Stimulated activated CD4-positive, alpha-beta T cell treated with anti-CD3 and anti-CD28 coated beads, TNF-alpha, amount 100 ng/mL, for 1 hour (primary cell): Measurements from ENCODE around the gene ADARB2.
"Not testable (repeated sequence)": the region's sequence is repeated elsewhere in the genome, so short reads cannot be mapped to it uniquely, and the experiment has no call there.

Experiments
- DNase-seq, 3 donors: peaks; one replicate each; pipeline ENCODE4 v3.0.0-alpha.2; 2020; ENCODE audit warnings: low read depth in 3 of 3, low spot score in 1 of 3

The ADARB2 gene

DNA sequence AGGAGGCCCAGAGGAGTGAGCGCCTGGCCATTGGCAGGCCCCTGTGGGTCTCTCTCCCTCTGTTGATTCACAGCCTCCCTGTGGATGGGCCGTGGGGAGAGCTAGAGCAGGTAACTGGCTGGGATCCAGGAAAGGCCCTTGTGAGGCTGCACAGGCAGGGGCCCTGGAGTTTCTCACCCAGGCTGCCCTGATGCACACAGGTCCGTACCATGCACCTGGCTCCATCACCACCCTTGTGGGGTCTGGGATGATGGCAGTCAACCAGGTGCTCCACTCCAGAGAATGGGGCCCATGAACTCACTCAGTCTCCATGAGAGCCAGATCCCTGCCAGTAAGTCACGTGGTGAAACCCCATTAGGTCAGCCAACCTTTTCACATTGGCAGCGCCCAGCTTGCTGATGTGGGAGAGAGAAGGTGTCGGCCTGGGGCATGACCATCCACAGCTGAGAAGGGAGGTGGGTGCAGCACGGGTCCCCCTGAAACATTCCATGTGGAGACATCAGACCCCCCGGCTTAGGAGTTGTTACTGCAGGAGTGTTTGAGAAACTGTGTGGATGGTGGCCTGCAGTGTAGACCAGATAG is 320.8 kb downstream of the ADARB2 start:
- DNase-seq, result no peak

DNA sequence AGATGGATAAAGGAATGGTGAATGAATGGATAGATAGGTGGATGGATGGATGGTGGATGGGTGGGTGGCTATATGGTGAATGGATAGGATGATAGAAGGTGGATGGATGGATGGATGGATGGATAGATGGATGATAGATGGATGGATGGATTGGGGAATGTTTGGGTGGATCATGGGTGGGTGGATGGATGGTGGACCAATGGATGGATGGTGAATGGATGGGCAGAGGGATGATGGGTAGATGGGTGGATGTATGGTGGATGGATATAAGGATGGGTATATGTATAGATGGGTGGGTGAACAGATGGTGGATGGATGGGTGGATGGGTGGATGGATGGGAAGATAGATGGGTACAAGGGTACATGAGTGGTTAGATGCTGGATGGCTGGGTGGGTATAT is 322.4 kb downstream of the ADARB2 start:
- DNase-seq, result no peak

GRCh38 chr10:1414346-1414745 is 323.0 kb downstream of the ADARB2 start:
- DNase-seq, result not testable (repeated sequence)

DNA sequence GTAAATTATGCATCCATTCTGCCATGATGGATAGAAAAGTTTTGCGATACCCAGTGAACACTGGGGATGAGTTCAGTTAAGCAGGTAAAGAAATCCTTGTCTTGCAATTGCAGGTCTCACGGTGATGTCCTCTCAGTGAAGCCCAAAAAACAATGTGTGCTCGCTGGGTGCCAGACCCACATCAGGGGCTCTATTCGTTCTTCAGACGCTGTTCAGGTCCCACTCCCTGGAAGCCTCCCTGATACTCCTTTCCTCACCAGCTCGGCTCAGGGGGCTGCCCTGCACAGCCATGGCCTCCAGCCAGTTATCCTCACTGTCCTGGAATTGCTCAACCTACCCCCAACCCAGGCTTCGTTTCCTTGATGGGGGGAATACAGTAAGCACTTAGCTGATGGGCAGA is 323.5 kb downstream of the ADARB2 start:
- no peak for DNase-seq

GRCh38 chr10:1413256-1413655 is 324.1 kb downstream of the ADARB2 start:
- DNase-seq, result no peak

GRCh38 chr10:1412531-1413189 is 324.7 kb downstream of the ADARB2 start:
- no peak for DNase-seq

GRCh38 chr10:1411956-1412355 is 325.4 kb downstream of the ADARB2 start:
- no peak for DNase-seq

- no peak for DNase-seq
These were observed 325.9 kb downstream of the ADARB2 start for GRCh38 chr10:1411451-1411850.

DNA sequence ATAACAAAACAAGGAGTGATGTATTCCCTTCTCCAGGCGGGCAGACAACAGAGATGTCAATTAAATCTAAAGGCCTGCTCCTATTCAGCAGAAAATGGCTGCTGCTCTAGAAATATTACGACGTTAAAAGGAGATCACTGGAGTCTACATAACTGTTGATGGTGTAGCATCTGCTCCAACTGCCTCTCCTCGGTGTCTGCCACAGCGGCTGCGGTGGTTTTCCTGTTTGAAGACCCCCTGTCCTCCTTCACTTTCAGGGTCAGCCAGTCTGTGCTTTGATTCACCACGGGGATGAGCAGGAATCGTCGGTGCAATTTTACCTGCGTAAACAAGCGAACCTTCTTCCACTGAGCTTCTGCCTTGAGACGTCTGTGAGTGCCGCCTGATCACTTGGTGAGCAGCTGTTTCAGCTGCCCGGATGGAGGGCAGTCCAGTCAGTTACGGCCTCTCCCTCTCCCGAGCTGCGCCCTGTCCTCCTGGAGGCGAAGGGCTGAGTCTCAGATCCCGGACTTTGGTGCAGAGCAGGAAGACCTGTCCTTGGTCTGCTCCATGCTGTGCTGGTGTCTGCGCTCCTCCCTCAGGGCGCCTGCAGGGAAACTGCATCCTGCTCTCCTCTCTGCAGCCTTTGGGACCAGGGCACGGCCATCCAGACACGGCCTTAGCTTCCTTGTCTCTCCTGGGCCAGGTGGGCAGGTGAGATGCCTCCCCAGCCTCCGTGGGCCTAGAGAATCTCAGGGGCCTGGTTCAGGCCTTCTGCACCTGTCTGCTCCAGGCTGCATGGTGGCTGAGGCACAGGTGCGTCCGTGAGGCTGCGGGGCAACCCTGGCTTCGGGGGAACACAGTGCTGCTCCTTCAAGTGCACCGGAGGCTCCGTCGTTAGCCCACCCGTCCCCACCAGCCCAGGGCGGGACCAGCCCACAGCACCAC is 326.6 kb downstream of the ADARB2 start:
- DNase-seq, result no peak

DNA sequence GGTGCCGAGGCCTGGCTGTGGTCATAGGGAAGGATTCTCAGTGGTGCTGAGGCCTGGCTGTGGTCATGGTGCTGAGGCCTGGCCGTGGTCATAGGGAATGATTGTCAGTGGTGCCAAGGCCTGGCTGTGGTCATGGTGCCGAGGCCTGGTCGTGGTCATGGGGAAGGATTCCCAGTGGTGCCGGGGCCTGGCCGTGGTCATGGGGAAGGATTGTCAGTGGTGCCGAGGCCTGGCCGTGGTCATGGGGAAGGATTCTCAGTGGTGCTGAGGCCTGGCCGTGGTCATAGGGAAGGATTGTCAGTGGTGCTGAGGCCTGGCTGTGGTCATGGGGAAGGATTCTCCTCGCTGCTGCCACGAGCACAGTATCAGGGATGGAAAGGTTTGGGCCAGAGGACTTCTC is 327.3 kb downstream of the ADARB2 start:
- DNase-seq, result no peak

DNA sequence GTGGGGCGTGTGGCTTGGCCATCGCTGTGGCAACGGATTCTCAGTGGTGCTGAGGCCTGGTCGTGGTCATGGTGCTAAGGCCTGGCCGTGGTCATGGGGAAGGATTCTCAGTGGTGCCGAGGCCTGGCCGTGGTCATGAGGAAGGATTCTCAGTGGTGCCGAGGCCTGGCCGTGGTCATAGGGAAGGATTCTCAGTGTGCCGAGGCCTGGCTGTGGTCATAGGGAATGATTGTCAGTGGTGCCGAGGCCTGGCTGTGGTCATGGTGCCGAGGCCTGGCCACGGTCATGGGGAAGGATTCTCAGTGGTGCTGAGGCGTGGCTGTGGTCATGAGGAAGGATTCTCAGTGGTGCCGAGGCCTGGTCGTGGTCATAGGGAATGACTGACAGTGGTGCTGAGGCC is 327.9 kb downstream of the ADARB2 start:
- no peak for DNase-seq

GRCh38 chr10:1408651-1409367 is 328.5 kb downstream of the ADARB2 start:
- no peak for DNase-seq

GRCh38 chr10:1406967-1407945 is 330.1 kb downstream of the ADARB2 start:
- DNase-seq, result no peak

DNA sequence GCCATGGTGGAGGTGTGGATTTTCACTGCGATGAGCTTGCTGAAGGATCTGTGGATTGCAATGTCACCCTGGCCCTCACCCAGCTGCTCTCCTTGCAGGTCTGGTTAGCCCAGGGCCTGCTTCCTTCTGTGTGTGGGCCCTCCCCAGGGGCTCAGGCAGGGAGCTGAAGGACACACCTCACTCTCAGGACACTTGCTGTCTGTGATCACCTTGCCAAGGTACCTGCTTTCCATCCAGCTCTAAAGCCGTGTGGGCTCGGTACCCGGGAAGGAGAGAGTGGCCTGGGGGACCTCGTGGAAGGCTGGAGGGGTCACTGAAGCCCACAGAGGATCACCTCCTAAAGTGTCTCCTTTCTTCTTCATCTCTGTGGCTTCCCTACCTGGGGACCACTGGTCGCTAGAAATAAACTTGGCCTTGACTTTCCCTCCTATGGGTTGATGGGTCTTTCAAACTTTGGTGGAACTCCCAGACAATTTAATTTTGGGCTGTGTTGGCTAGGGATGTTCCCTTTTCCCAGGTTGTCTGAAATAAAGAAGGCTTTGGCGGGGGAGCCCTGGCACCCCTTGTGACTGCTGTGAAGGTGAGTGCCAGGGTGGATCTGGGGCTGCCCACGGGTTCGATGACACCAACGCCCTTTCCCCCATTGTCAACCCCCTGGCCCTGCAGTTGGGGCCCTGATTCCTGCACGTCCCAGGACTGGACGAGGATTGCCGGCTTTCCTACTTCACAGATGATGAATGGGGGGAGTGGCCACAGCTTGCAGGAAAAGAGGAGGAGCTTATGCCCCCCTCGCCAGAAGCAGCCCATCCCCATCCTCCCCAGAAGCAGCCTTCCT is 331.0 kb downstream of the ADARB2 start:
- DNase-seq, result no peak

- no peak for DNase-seq
These were observed 332.7 kb downstream of the ADARB2 start for GRCh38 chr10:1404323-1405260.

GRCh38 chr10:1403508-1404322 is 333.6 kb downstream of the ADARB2 start:
- DNase-seq, result no peak

GRCh38 chr10:1402816-1403507 is 334.4 kb downstream of the ADARB2 start:
- no peak for DNase-seq
